ENCODE measurements around the gene ERO1A.

The ERO1A gene

GRCh38 chr14:52729925-52730708 lies 34.8 kb upstream of the ERO1A start, which contains the start of gene STYX:
TSS of gene STYX (plus strand) at chr14:52730166. CDS start at chr14:52730475, 309 bp downstream.
- no peak for TF ChIP-seq CTCF (IDR thresholded peaks at IDR 0.05)

- TF ChIP-seq CTCF (IDR thresholded peaks at IDR 0.05), result no peak
Observed at GRCh38 chr14:52729585-52729924, 34.2 kb upstream of the ERO1A start.

- TF ChIP-seq CTCF (IDR thresholded peaks at IDR 0.05), result no peak
Observed at GRCh38 chr14:52724360-52724644, 28.9 kb upstream of the ERO1A start.

GRCh38 chr14:52723514-52724359 lies 28.4 kb upstream of the ERO1A start:
- no peak for TF ChIP-seq CTCF (IDR thresholded peaks at IDR 0.05)

- no peak for TF ChIP-seq CTCF (IDR thresholded peaks at IDR 0.05)
Observed at GRCh38 chr14:52716155-52716554, 20.8 kb upstream of the ERO1A start.

- no peak for TF ChIP-seq CTCF (IDR thresholded peaks at IDR 0.05)
Observed at GRCh38 chr14:52711666-52712065, 16.3 kb upstream of the ERO1A start.

- TF ChIP-seq CTCF (IDR thresholded peaks at IDR 0.05), result no peak
Observed at GRCh38 chr14:52706724-52707706, 11.7 kb upstream of the ERO1A start, which contains the start of gene PSMC6. TSS of gene PSMC6 (plus strand) at chr14:52707200. CDS start at chr14:52707220, 20 bp downstream.

Data from LNCAP (cell line).